ENCODE results near the gene APBA3.

DNA sequence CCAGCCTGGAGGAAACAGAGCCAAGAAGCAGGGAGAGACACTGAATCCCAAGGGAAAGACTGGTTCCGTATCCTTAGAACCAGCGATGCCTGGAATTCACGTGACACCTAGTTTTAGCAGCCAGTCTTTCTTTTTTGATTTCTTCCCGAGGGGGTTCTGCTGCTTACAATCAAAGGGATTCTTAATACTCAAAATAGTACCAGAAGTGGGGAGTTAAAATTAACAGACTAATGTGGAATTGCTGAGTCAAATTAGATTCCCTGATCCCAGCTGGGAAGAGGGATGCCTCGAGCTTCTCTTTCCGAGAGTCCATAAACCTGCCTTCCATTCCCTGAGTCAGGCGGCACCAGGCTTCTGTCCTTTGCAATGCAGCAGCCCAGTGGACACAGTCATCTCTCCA is 29.4 kb upstream of the APBA3 start:
- TF ChIP-seq, protein P1, sequence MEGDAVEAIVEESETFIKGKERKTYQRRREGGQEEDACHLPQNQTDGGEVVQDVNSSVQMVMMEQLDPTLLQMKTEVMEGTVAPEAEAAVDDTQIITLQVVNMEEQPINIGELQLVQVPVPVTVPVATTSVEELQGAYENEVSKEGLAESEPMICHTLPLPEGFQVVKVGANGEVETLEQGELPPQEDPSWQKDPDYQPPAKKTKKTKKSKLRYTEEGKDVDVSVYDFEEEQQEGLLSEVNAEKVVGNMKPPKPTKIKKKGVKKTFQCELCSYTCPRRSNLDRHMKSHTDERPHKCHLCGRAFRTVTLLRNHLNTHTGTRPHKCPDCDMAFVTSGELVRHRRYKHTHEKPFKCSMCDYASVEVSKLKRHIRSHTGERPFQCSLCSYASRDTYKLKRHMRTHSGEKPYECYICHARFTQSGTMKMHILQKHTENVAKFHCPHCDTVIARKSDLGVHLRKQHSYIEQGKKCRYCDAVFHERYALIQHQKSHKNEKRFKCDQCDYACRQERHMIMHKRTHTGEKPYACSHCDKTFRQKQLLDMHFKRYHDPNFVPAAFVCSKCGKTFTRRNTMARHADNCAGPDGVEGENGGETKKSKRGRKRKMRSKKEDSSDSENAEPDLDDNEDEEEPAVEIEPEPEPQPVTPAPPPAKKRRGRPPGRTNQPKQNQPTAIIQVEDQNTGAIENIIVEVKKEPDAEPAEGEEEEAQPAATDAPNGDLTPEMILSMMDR (IDR thresholded peaks at IDR 0.05) = no peak
- no peak for TF ChIP-seq POLR2A (IDR thresholded peaks at IDR 0.05)
